Measurements from ENCODE around the gene ASB2. TPM values are rescaled to one million over a fixed set of nuclear protein-coding genes. Genes with fewer than 3 reads are reported as not detected.

Gene ASB2
- total and polyA plus RNA-seq, 2 of the 13 experiments (the other 11 are each of a cell fraction or from before 2014, with no cell fraction given), result 0.82 to 4.1 TPM

GRCh38 chr14:93902619-93903307 is 73.6 kb downstream of the ASB2 start (continued):
- TF ChIP-seq HNF4G (IDR thresholded peaks at IDR 0.05; ENCODE audit: borderline replicate concordance, low read depth, low read length), result peak; percentile 37; the same call in 1 of the 2 replicates
- peak; percentile 59; the same call in 1 of the 2 replicates for TF ChIP-seq HNF4G (CRISPR knock-in tag; IDR thresholded peaks at IDR 0.05; ENCODE audit: borderline replicate concordance, low read depth)
- TF ChIP-seq ZNF703 (CRISPR knock-in tag; IDR thresholded peaks at IDR 0.05; ENCODE audit: borderline replicate concordance), result no peak
- no peak for TF ChIP-seq PAWR (CRISPR knock-in tag; IDR thresholded peaks at IDR 0.05; ENCODE audit: borderline replicate concordance)
- TF ChIP-seq ZSCAN21 (CRISPR knock-in tag; IDR thresholded peaks at IDR 0.05; ENCODE audit: borderline replicate concordance), result peak; percentile 56
- TF ChIP-seq ZNF713 (CRISPR knock-in tag; IDR thresholded peaks at IDR 0.05), result no peak
- TF ChIP-seq ZBTB43 (CRISPR knock-in tag; conservative IDR thresholded peaks at IDR 0.05), result peak; percentile 71
- TF ChIP-seq STAT5B (CRISPR knock-in tag; IDR thresholded peaks at IDR 0.05), result no peak
- no peak for TF ChIP-seq TRIM24 (CRISPR knock-in tag; IDR thresholded peaks at IDR 0.05)
- no peak for TF ChIP-seq ZNF441 (CRISPR knock-in tag; IDR thresholded peaks at IDR 0.05; ENCODE audit: borderline replicate concordance)
- TF ChIP-seq SKI (IDR thresholded peaks at IDR 0.05; ENCODE audit: partially characterized antibody), result no peak
- TF ChIP-seq ZNF878 (CRISPR knock-in tag; IDR thresholded peaks at IDR 0.05), result no peak
- TF ChIP-seq HINFP (CRISPR knock-in tag; IDR thresholded peaks at IDR 0.05; ENCODE audit: low read depth), result no peak
- peak; percentile 55; the same call in 1 of the 2 replicates for TF ChIP-seq REPIN1 (CRISPR knock-in tag; IDR thresholded peaks at IDR 0.05; ENCODE audit: borderline replicate concordance, low read depth)
- no peak for TF ChIP-seq THYN1 (CRISPR knock-in tag; IDR thresholded peaks at IDR 0.05; ENCODE audit: borderline replicate concordance, low read depth)
- TF ChIP-seq PAX8 (CRISPR knock-in tag; IDR thresholded peaks at IDR 0.05; ENCODE audit: borderline replicate concordance), result no peak; the same call in 1 of the 2 replicates
- no peak for TF ChIP-seq ZHX1 (CRISPR knock-in tag; IDR thresholded peaks at IDR 0.05; ENCODE audit: low read depth)
- no peak for TF ChIP-seq ATM (IDR thresholded peaks at IDR 0.05; ENCODE audit: borderline replicate concordance)
- TF ChIP-seq CBX5 (CRISPR knock-in tag; IDR thresholded peaks at IDR 0.05; ENCODE audit: borderline replicate concordance), result no peak
- no peak for TF ChIP-seq ZC3H4 (CRISPR knock-in tag; IDR thresholded peaks at IDR 0.05; ENCODE audit: borderline replicate concordance)
- TF ChIP-seq NCOA1 (CRISPR knock-in tag; IDR thresholded peaks at IDR 0.05), result no peak
- TF ChIP-seq ZNF296 (CRISPR knock-in tag; conservative IDR thresholded peaks at IDR 0.05), result no peak
- peak; percentile 69 for TF ChIP-seq ZFP91 (CRISPR knock-in tag; IDR thresholded peaks at IDR 0.05; ENCODE audit: borderline replicate concordance)
